Skin epidermis (tissue), 12 donors: ENCODE data around the gene PELO.
"Not testable (repeated sequence)": the region's sequence is repeated elsewhere in the genome, so short reads cannot be mapped to it uniquely, and the experiment has no call there.

Experiments
- H3K27ac ChIP-seq, 21 experiments: fragments of 200-600 bp; sonication (generic) in 11 of 21; one replicate each; pipeline ENCODE4 v1.5.0; 2020; ENCODE audit warnings: mild to moderate bottlenecking in 3 of 21, inconsistent platforms in 2 of 21, moderate library complexity in 2 of 21
- H3K4me3 ChIP-seq, 7 experiments: fragments of 200-600 bp; sonication (generic) in 2 of 7; one replicate each; pipeline ENCODE4 v1.5.0; 2020; ENCODE audit warnings: inconsistent platforms in 2 of 7, mild to moderate bottlenecking in 2 of 7, moderate library complexity in 1 of 7

The PELO gene

GRCh38 chr5:52818360-52818759 lies 30.6 kb downstream of the PELO start:
- H3K27ac ChIP-seq: no peak overlapping the region

DNA sequence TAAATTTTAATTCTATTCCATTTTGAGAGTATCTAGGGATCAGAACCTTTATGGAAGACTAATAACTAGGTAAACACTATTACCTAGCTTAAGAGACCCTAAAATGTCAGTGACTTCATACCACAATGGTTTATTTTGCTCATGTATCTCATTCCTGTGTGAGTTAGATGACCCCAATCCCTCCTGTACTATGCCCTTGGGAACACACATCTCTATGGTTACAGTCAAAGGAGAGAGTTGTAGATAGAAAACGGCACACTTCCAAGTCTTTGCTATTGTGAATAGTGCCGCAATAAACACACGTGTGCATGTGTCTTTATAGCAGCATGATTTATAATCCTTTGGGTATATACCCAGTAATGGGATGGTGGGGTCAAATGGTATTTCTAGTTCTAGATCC lies 31.1 kb downstream of the PELO start:
- not testable (repeated sequence) for H3K27ac ChIP-seq, H3K4me3 ChIP-seq

More at GRCh38 chr5:52818360-52818759, 30.6 kb downstream of the PELO start:
- no peak overlapping the region for H3K4me3 ChIP-seq

DNA sequence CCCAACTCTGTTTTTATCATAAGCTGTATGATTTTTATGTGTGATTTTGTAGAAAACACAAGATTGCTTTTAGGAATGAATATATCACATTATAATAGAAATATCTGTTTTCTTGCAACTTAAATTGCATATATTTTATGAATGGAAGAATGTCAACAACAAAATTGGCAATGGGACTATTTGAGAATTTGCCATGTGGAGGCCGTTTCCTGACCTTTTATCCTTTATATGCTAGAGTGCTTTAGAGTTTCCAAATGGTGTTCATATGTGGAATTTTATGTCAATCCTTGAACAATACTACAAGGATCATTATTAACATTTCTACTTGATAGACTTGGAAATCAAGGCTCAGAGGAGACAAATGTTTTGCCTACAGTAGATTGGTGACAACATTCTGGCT lies 34.2 kb downstream of the PELO start:
- Histone ChIP-seq H3K27ac (peak overlapping the region in 1 of 21 experiments; percentile 18), H3K4me3 (no peak overlapping the region)

DNA sequence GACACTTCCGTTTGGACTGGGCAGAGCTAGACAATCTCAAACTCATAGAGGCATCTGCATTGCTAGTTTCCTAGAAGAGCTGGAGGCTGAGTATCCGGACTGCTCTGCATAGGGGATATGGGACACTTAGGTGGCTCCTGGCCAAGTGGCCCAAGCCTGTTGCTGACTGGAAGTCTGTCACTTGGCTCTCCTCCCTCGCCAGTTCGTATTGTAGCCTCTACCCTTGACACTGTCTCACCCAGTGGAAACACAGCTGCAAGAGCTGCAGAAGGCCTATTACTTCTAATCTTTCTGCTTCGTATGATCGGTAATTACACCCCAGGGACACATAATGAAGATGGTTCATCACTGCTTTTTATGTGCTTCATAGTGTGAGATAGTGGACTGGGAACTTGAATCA lies 34.7 kb downstream of the PELO start:
- H3K27ac ChIP-seq: peak overlapping the region in 1 of 21 experiments; percentile 18
- H3K4me3 ChIP-seq: no peak overlapping the region

- Histone ChIP-seq H3K4me3 (no peak overlapping the region), H3K27ac (no peak overlapping the region)
Observed at GRCh38 chr5:52824827-52825226, 37.1 kb downstream of the PELO start.

GRCh38 chr5:52825826-52826225 lies 38.1 kb downstream of the PELO start:
- Histone ChIP-seq H3K27ac (no peak overlapping the region), H3K4me3 (no peak overlapping the region)

DNA sequence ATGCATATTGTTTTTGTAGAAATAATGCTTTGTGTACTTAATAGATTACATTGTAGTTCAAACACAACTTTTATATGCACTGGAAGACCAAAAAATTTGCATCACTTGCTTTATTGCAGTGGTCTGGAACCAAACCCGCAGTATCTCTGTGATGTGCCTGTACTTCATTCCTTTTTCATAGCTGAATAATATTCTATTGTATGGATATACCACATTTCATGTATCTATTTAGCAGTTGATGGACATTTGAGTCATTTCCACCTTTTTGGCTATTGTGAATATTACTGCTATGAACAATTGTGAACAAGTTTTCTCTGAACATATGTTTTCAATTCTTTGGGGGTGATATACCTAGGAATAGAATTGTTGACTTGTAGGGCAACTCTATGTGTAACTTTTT lies 40.1 kb downstream of the PELO start:
- Histone ChIP-seq H3K27ac (no peak overlapping the region), H3K4me3 (no peak overlapping the region)

DNA sequence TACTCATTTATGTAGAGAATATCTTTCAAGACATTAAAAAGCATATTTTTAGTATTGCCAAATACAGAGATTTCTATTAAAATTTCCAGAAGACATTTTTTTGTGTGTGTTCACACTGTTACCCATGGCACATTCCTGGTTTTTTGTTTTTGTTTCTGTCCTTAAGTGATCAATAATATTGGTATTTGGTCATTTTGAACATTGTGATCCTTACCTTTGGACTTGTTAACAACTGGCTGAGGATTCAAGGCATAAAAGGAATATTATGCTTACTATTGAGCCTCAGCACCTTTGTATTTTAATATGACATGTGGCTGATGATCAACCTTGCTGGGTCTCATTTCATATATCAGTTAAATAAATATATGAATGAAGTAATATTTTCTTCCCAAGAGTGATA lies 41.9 kb downstream of the PELO start:
- Histone ChIP-seq H3K4me3 (no peak overlapping the region), H3K27ac (no peak overlapping the region)

GRCh38 chr5:52830650-52831049 lies 42.9 kb downstream of the PELO start:
- no peak overlapping the region for H3K4me3 ChIP-seq
- H3K27ac ChIP-seq: no peak overlapping the region

- Histone ChIP-seq H3K4me3 (no peak overlapping the region), H3K27ac (no peak overlapping the region)
Observed at GRCh38 chr5:52831786-52832511, 44.2 kb downstream of the PELO start.

DNA sequence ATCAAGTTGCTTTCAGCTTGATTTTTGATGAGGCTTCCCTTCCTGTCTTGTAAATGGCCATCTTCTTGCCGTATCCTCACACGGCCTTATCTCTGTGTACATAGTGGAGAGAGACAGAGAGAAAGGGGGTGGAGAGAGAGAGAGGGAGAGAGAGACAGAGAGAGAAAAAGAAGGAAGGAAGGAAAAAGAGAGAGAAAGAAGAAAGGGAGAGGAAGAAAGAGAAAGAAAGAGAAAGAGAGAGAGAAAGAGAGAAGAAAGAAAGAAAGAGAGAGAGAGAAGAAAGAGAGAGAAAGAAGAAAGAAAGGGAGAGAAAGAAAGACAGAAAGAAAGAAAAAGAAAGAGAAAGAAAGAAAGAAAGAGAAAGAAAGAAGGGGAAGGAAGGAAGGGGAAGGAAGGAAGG lies 46.6 kb downstream of the PELO start:
- Histone ChIP-seq H3K27ac (no peak overlapping the region), H3K4me3 (no peak overlapping the region)

GRCh38 chr5:52837068-52837467 lies 49.4 kb downstream of the PELO start:
- H3K27ac ChIP-seq: peak overlapping the region in 5 of 21 experiments; percentile 15 to 63 (median 29)
- H3K4me3 ChIP-seq: no peak overlapping the region
